Sigmoid colon (tissue), 7 donors: ENCODE data around the gene COLQ. TPM values are rescaled to one million over a fixed set of nuclear protein-coding genes. Genes with fewer than 3 reads are reported as not detected.

Experiments used
- DNase-seq: peaks from one replicate; pipeline ENCODE4 v3.0.0-alpha.2; 2019
- H3K27ac ChIP-seq, 4 donors: fragments of 200-600 bp; sonication (generic); one replicate each; pipeline ENCODE4 v1.5.1; 2016 to 2019; ENCODE audit warnings: mild to moderate bottlenecking in 1 of 4
- H3K27me3 ChIP-seq, 3 donors: fragments of 200-600 bp; sonication (generic); one replicate each; pipeline ENCODE4 v1.5.1; 2019; ENCODE audit warnings: mild to moderate bottlenecking in 1 of 3
- H3K36me3 ChIP-seq, 4 donors: fragments of 200-600 bp; sonication (generic); one replicate each; pipeline ENCODE4 v1.5.1; 2016 to 2019
- H3K4me1 ChIP-seq, 4 donors: fragments of 200-600 bp; sonication (generic); one replicate each; pipeline ENCODE4 v1.5.1; 2017 to 2019
- H3K4me3 ChIP-seq, 4 donors: fragments of 200-600 bp; sonication (generic); one replicate each; pipeline ENCODE4 v1.5.1; 2017 to 2019; ENCODE audit warnings: mild to moderate bottlenecking in 2 of 4, moderate library complexity in 1 of 4
- H3K9me3 ChIP-seq, 4 donors: fragments of 200-600 bp in 3 of 4; sonication (generic) in 3 of 4; one replicate each; pipeline versions ENCODE4 v1.5.1 to v1.6.1; 2013 to 2019
- EP300 ChIP-seq, 4 donors: sonication (generic); formaldehyde crosslinking; IDR thresholded peaks; one replicate each; pipeline ENCODE4 v1.6.1; 2017; ENCODE audit warnings: antibody characterized with exemption in 4 of 4
- POLR2A ChIP-seq, 2 donors: fragments of 450-650 bp; IDR thresholded peaks; one replicate each; pipeline ENCODE4 v1.6.1; 2016; ENCODE audit warnings: antibody characterized with exemption in 2 of 2, mild to moderate bottlenecking in 2 of 2, moderate library complexity in 2 of 2
- POLR2AphosphoS5 ChIP-seq, 4 donors: sonication (generic); formaldehyde crosslinking; IDR thresholded peaks; one replicate each; pipeline ENCODE4 v1.6.1; 2017; ENCODE audit warnings: antibody characterized with exemption in 4 of 4
- WGBS, 2 donors: extraction: QIAGEN DNeasy Blood & Tissue Kit; methylation state at CpG; one replicate each; pipeline ENCODE4 v1.1.7; 2013; 5-methylcytosine and 5-hydroxymethylcytosine counted together
- intact Hi-C: fragments of 100-400 bp; cut with DNase I; formaldehyde crosslinking; loops from one replicate; pipeline ENCODE4 v1.15.1; 2023
- polyA plus RNA-seq, 3 donors: library from polyadenylated mRNA; stranded (reverse); fragments of 200-250 nt; gene quantifications; one replicate each; pipeline ENCODE4 v1.2.3, GENCODE V29; 2013
- total RNA-seq, 4 donors: library from RNA; depleted of rRNA; stranded (reverse); fragments of >200 nt; gene quantifications; one replicate each; pipeline ENCODE4 v1.1.0, GENCODE V29; 2016
- TF ChIP-seq, protein P1 (sequence below), 4 experiments: fragments of 450-650 bp in 3 of 4; fragments of 200-600 bp in 1 of 4; IDR thresholded peaks; one replicate each; pipeline ENCODE4 v1.5.1; 2016 to 2019; ENCODE audit warnings: antibody characterized with exemption in 4 of 4, mild to moderate bottlenecking in 3 of 4, moderate library complexity in 2 of 4
- donor health status: healthy with polysubstance abuse.
- donor health status: Bipolar disorder and iron deficiency.
- donor health status: healthy.

Gene COLQ
- total RNA-seq (1 to 10 TPM; 1.2 to 5.3 (median 2.1) TPM), polyA plus RNA-seq (1 to 10 TPM in 1 of 3 donors, under 1 TPM in 1, not detected in 1; 0.69 to 1.7 TPM)

DNA sequence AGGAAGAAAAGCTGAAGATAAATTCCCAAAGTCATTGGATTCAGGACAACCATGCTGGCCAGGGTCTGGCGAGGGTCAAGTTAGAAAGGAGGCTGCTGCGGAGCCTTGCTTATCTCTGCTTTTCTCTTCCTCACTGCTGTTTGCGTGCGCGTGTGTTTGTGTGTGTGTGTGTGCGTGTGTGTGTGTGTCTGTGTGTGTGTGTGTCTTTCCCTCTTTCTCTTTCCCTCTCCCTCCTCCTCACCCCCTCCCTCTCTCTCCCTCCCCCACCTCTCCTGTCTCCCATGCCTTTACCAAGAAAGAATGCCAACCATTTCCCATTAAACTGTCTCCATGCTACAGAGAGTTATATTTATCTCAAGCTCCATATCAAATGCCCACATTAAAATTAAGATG, at the start of gene COLQ:
Gene COLQ, minus strand, starts transcription at position 134 of the 393 bp plus-strand sequence. Its CDS starts 81 bp downstream, at position 53.
- Histone ChIP-seq H3K9me3 (no peaks in the 10 kb centered on the region), H3K4me1 (peaks cover 0 to 23% (median 18%) of the 10 kb centered on the region in 4 donors), H3K27ac (peak within 1 kb of the TSS in 1 of 4 donors; percentile 1), H3K36me3 (no peaks in the 10 kb centered on the region), H3K27me3 (no peaks in the 10 kb centered on the region), H3K4me3 (no peak within 1 kb of the TSS)
- intact Hi-C loops: no loop called here
- no peak for DNase-seq
- TF ChIP-seq, protein P1, sequence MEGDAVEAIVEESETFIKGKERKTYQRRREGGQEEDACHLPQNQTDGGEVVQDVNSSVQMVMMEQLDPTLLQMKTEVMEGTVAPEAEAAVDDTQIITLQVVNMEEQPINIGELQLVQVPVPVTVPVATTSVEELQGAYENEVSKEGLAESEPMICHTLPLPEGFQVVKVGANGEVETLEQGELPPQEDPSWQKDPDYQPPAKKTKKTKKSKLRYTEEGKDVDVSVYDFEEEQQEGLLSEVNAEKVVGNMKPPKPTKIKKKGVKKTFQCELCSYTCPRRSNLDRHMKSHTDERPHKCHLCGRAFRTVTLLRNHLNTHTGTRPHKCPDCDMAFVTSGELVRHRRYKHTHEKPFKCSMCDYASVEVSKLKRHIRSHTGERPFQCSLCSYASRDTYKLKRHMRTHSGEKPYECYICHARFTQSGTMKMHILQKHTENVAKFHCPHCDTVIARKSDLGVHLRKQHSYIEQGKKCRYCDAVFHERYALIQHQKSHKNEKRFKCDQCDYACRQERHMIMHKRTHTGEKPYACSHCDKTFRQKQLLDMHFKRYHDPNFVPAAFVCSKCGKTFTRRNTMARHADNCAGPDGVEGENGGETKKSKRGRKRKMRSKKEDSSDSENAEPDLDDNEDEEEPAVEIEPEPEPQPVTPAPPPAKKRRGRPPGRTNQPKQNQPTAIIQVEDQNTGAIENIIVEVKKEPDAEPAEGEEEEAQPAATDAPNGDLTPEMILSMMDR (IDR thresholded peaks at IDR 0.05): no peak
- TF ChIP-seq POLR2AphosphoS5 (IDR thresholded peaks at IDR 0.05) (no peak), EP300 (IDR thresholded peaks at IDR 0.05) (no peak), POLR2A (IDR thresholded peaks at IDR 0.05) (no peak)
- 32 to 71% methylated on average over 6 of the region's 6 CpGs for WGBS, 2 donors

DNA sequence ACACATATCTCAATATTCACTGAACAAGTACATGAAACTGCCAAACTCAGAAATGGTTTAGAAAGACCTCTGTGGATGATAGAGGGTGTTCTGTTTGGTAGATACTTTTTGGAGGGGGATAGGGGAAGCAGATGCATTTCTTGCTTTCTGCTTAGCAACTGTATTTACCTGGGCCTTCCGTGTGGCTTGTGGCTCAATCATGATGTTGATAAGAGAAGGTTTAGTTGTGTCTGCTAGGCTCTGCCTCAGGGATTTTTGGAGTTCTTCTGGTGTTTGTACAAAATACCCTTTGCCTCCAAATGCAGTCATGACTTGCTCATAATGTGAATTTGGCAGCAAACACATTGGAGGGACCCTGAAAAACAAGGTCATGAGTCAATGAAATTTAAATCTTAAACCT, 41.7 kb upstream of the COLQ start:
- Histone ChIP-seq H3K27me3 (no peaks in the 10 kb centered on the region), H3K36me3 (peaks cover 8 to 90% (median 43%) of the 10 kb centered on the region in 4 donors), H3K9me3 (no peaks in the 10 kb centered on the region), H3K4me1 (no peaks in the 10 kb centered on the region), H3K27ac (no peak overlapping the region), H3K4me3 (no peak overlapping the region)
- DNase-seq: no peak
- intact Hi-C loops: loop anchor here (10.0 kb wide), 1 partner anchor 298 kb away; no protein-coding TSS in a partner anchor
- TF ChIP-seq POLR2A (IDR thresholded peaks at IDR 0.05): no peak
- TF ChIP-seq POLR2AphosphoS5 (IDR thresholded peaks at IDR 0.05): no peak
- no peak for TF ChIP-seq EP300 (IDR thresholded peaks at IDR 0.05)
- TF ChIP-seq, protein P1 (IDR thresholded peaks at IDR 0.05): no peak
- 80 to 97% methylated on average over 1 of the region's 1 CpG for WGBS, 2 donors

DNA sequence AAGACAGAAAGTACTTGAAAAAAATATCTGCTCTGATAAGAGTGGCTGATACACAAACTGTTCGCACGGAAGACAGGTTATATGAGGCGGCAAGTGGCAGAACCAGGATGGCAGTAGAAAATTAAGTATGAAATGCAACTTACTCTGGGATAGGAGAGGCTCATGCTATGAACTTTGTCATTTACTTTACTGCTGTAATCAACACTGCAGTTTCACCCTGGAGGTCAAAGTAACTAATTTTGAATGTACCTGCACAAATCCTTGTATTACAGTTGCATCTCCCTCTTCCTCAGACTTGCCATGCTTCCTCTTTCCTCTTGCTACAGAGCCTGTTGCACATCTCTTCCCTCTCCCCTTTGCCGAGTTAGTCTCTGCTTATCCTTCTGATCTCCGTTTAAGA, 41.1 kb upstream of the COLQ start:
- Histone ChIP-seq H3K4me1 (no peaks in the 10 kb centered on the region), H3K27me3 (no peaks in the 10 kb centered on the region), H3K4me3 (no peak overlapping the region), H3K27ac (no peak overlapping the region), H3K9me3 (no peaks in the 10 kb centered on the region), H3K36me3 (peaks cover 8 to 83% (median 38%) of the 10 kb centered on the region in 4 donors)
- no peak for DNase-seq
- WGBS, 2 donors: 29 to 76% methylated on average over 5 of the region's 5 CpGs
- intact Hi-C loops: loop anchor here (10.0 kb wide), 1 partner anchor 298 kb away; no protein-coding TSS in a partner anchor
- TF ChIP-seq POLR2A (IDR thresholded peaks at IDR 0.05): no peak
- TF ChIP-seq, protein P1 (IDR thresholded peaks at IDR 0.05): no peak
- TF ChIP-seq POLR2AphosphoS5 (IDR thresholded peaks at IDR 0.05): no peak
- no peak for TF ChIP-seq EP300 (IDR thresholded peaks at IDR 0.05)

DNA sequence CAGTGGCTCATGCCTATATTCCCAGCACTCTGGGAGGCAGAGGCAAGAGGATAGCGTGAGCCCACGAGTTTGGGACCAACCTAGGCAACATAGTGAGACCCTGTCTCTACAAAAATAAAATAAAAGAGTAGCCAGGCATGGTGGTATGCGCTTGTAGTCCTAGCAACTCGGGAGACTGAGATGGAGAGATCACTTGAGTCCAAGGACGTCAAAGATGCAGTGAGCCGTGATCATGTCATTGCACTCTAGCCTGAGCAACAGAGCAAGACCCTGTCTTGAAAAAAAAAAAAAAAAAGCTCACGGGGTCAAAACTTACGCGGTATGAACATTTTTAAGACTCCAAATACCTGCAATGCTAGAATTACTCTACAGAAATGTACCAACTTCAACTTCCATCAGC, 37.1 kb upstream of the COLQ start:
- Histone ChIP-seq H3K4me1 (no peaks in the 10 kb centered on the region), H3K27me3 (no peaks in the 10 kb centered on the region), H3K27ac (no peak overlapping the region), H3K9me3 (no peaks in the 10 kb centered on the region), H3K4me3 (no peak overlapping the region), H3K36me3 (peaks cover 8 to 44% (median 15%) of the 10 kb centered on the region in 4 donors)
- TF ChIP-seq, protein P1 (IDR thresholded peaks at IDR 0.05): no peak
- intact Hi-C loops: no loop called here
- DNase-seq: no peak
- whole genome bisulfite sequencing, 2 donors: 96% methylated on average over 9 of the region's 9 CpGs

DNA sequence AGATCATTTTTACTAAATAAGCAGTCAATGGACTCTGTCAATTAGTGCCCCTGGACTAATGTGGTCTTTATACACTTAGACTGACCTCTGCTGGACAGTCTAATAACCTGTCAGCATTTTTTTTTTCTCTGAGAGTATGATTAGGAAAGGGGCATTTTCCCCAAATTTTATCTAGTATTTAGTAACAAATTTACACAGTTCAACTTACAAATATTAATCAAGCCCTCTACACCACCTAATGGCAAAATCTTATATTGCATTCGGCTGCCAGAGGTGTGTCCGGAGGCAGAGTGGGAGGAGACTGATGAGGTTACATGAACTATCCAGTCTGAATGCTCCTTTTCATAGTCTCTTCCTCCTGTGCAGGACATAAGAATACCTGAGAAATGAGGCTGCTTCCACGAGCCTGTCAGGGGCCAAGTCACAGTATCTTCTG, 36.0 kb upstream of the COLQ start:
- no peak for DNase-seq
- WGBS, 2 donors: 0 to 9% methylated on average over 3 of the region's 3 CpGs
- Histone ChIP-seq H3K27ac (no peak overlapping the region), H3K36me3 (peaks cover 6 to 33% (median 8%) of the 10 kb centered on the region in 4 donors), H3K27me3 (no peaks in the 10 kb centered on the region), H3K4me3 (no peak overlapping the region), H3K9me3 (no peaks in the 10 kb centered on the region), H3K4me1 (no peaks in the 10 kb centered on the region)
- intact Hi-C loops: loop anchor here (2.0 kb wide), 1 partner anchor 131 kb away; the partner anchor contains the start of genes EAF1 and METTL6
- TF ChIP-seq POLR2A (IDR thresholded peaks at IDR 0.05) (no peak), EP300 (IDR thresholded peaks at IDR 0.05) (no peak), POLR2AphosphoS5 (IDR thresholded peaks at IDR 0.05) (no peak)
- TF ChIP-seq, protein P1 (IDR thresholded peaks at IDR 0.05): peak in 2 of 4 experiments; percentile 30 to 49
